ENCODE measurements around the gene FAM193B.
"Not testable (repeated sequence)": the region's sequence is repeated elsewhere in the genome, so short reads cannot be mapped to it uniquely, and the experiment has no call there.

FAM193B gene

DNA sequence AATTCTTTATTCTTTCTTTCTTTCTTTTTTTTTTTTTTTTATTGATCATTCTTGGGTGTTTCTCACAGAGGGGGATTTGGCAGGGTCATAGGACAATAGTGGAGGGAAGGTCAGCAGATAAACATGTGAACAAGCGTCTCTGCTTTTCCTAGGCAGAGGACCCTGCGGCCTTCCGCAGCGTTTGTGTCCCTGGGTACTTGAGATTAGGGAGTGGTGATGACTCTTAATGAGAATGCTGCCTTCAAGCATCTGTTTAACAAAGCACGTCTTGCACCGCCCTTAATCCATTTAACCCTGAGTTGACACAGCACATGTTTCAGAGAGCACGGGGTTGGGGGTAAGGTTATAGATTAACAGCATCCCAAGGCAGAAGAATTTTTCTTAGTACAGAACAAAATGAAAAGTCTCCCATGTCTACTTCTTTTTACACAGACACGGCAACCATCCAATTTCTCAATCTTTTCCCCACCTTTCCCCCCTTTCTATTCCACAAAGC is 5.1 kb upstream of the FAM193B start:
- CTCF ChIA-PET; H3K27ac ChIP-seq (ENCODE audit: insufficient read depth in 1 of 2, low read depth in 1 of 2, low read length in 2 of 2, poor library complexity in 1 of 2, severe bottlenecking in 2 of 2); POLR2A ChIA-PET; H3K4me3 ChIP-seq (ENCODE audit: control insufficient read depth in 1 of 7, extremely low read depth in 1 of 7, insufficient read depth in 4 of 7, low read depth in 2 of 7, low read length in 6 of 7); DNase-seq; H3K9me3 ChIP-seq (ENCODE audit: control extremely low read depth in 1 of 5, control insufficient read depth in 4 of 5, insufficient read depth in 2 of 5, low read depth in 1 of 5, low read length in 4 of 5); H3K36me3 ChIP-seq (ENCODE audit: control insufficient read depth in 4 of 4, insufficient read depth in 4 of 4, low read length in 3 of 4); H3K27me3 ChIP-seq (replicated peaks in 2 of 5; ENCODE audit: control insufficient read depth in 4 of 5, insufficient read depth in 5 of 5, low read length in 4 of 5): not testable (repeated sequence)
- WGBS (ENCODE audit: insufficient coverage) = 95% methylated on average over 5 of the region's 8 CpGs
- peaks cover 4 to 16% (median 13%) of the 10 kb centered on the region in 4 experiments for H3K4me1 ChIP-seq (ENCODE audit: control extremely low read depth in 1 of 4, control insufficient read depth in 4 of 4, insufficient read depth in 4 of 4, low read length in 3 of 4)

DNA sequence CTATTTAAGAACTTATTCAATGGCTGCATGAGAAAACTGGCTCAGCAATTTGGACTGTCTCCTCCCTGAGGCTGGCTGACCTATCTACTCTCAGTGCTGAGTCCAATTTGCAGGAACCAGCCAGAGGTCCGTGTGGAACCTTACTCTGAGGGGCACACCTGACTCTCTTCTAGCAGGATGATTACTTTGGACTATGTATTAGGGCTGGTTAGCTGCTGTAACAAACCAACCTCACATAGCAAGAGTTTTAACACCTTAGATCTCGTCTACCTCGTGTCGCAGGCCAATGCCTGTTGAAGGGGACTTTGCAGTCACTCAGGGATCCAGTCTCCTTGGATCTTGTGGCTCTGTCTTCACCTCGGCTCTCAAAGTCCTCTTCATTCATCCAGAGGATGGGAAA is 3.4 kb upstream of the FAM193B start:
- no peak for DNase-seq
- WGBS (ENCODE audit: insufficient coverage) = 96% methylated on average over 4 of the region's 5 CpGs
- Histone ChIP-seq H3K36me3 (ENCODE audit: control insufficient read depth in 4 of 4, insufficient read depth in 4 of 4, low read length in 3 of 4) (no peaks in the 10 kb centered on the region), H3K9me3 (ENCODE audit: control extremely low read depth in 1 of 5, control insufficient read depth in 4 of 5, insufficient read depth in 2 of 5, low read depth in 1 of 5, low read length in 4 of 5) (peaks cover 0 to 5% (median 0%) of the 10 kb centered on the region in 5 experiments), H3K27me3 (replicated peaks in 2 of 5; ENCODE audit: control insufficient read depth in 4 of 5, insufficient read depth in 5 of 5, low read length in 4 of 5) (no peaks in the 10 kb centered on the region), H3K4me3 (ENCODE audit: control insufficient read depth in 1 of 7, extremely low read depth in 1 of 7, insufficient read depth in 4 of 7, low read depth in 2 of 7, low read length in 6 of 7) (no peak overlapping the region), H3K27ac (ENCODE audit: insufficient read depth in 1 of 2, low read depth in 1 of 2, low read length in 2 of 2, poor library complexity in 1 of 2, severe bottlenecking in 2 of 2) (no peak overlapping the region), H3K4me1 (ENCODE audit: control extremely low read depth in 1 of 4, control insufficient read depth in 4 of 4, insufficient read depth in 4 of 4, low read length in 3 of 4) (peaks cover 4 to 26% (median 22%) of the 10 kb centered on the region in 4 experiments)
- POLR2A ChIA-PET = no interaction called here
- CTCF ChIA-PET = no interaction called here

DNA sequence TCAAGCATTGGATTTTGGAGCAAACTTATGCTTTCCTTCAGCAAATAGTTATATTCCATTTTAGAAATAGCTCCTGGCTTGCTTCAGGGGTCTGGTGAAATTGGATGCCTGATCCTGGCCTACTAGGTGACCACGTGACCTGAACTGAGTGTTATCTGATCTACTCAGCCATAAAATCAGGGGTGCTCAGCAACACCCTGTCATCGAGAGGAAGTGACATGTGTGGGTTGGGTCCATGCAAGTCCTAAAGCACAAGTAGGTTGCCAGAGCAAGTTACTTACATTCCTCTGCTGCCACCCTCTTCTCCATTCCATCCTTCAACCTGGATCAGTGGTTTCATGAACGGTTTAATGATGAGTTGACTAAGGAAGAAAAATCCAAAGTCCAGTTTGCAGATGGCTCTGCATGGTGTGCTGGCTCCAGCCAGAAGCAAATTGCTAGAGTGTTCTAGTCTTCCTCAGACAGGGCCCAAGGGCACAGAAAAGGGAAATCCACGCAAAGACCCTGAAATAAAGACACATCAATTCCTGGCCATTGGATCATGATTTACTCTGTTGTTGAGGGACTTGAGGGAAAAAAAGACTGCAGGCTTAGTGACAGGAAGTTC is 2.8 kb upstream of the FAM193B start:
- Histone ChIP-seq H3K4me1 (ENCODE audit: control extremely low read depth in 1 of 4, control insufficient read depth in 4 of 4, insufficient read depth in 4 of 4, low read length in 3 of 4) (peaks cover 4 to 30% (median 24%) of the 10 kb centered on the region in 4 experiments), H3K9me3 (ENCODE audit: control extremely low read depth in 1 of 5, control insufficient read depth in 4 of 5, insufficient read depth in 2 of 5, low read depth in 1 of 5, low read length in 4 of 5) (peaks cover 0 to 2% (median 0%) of the 10 kb centered on the region in 5 experiments), H3K4me3 (ENCODE audit: control insufficient read depth in 1 of 7, extremely low read depth in 1 of 7, insufficient read depth in 4 of 7, low read depth in 2 of 7, low read length in 6 of 7) (no peak overlapping the region), H3K27me3 (replicated peaks in 2 of 5; ENCODE audit: control insufficient read depth in 4 of 5, insufficient read depth in 5 of 5, low read length in 4 of 5) (no peaks in the 10 kb centered on the region), H3K27ac (ENCODE audit: insufficient read depth in 1 of 2, low read depth in 1 of 2, low read length in 2 of 2, poor library complexity in 1 of 2, severe bottlenecking in 2 of 2) (no peak overlapping the region), H3K36me3 (ENCODE audit: control insufficient read depth in 4 of 4, insufficient read depth in 4 of 4, low read length in 3 of 4) (peaks cover 0 to 5% (median 0%) of the 10 kb centered on the region in 4 experiments)
- WGBS (ENCODE audit: insufficient coverage) = 52% methylated on average over 2 of the region's 4 CpGs
- peak; percentile 43 to 83 (median 70) for DNase-seq
- CTCF ChIA-PET = interaction anchor here (1.2 kb wide), 1 partner anchor 20 kb away, joined by 3 read pairs; no protein-coding TSS in a partner anchor
- POLR2A ChIA-PET = interaction anchor here (0.7 kb wide), 1 partner anchor 1133 kb away, joined by 3 read pairs; no protein-coding TSS in a partner anchor

DNA sequence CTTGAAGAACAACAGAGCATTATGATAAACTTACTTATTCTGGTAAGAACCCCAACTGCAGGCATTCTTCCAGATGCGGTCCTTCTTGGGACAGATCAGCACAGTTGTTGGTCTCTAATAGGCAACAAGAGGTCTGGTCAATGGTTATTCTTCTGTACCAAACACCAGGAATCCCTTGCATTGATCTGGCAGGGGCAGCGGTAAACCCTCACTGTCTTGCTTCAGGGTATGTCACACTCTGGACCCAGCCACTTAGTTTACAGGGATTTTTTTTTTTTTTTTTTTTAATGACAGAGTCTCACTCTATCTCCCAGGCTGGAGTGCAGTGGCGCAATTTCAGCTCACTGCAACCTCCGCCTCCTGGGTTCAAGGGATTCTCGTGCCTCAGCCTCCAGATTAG is 1.3 kb upstream of the FAM193B start:
- H3K27ac ChIP-seq (ENCODE audit: insufficient read depth in 1 of 2, low read depth in 1 of 2, low read length in 2 of 2, poor library complexity in 1 of 2, severe bottlenecking in 2 of 2) = no peak overlapping the region
- peaks cover 0 to 17% (median 4%) of the 10 kb centered on the region in 4 experiments for H3K36me3 ChIP-seq (ENCODE audit: control insufficient read depth in 4 of 4, insufficient read depth in 4 of 4, low read length in 3 of 4)
- WGBS (ENCODE audit: insufficient coverage) = 100% methylated on average over 1 of the region's 5 CpGs
- H3K27me3 ChIP-seq (replicated peaks in 2 of 5; ENCODE audit: control insufficient read depth in 4 of 5, insufficient read depth in 5 of 5, low read length in 4 of 5) = no peaks in the 10 kb centered on the region
- peaks cover 4 to 30% (median 24%) of the 10 kb centered on the region in 4 experiments for H3K4me1 ChIP-seq (ENCODE audit: control extremely low read depth in 1 of 4, control insufficient read depth in 4 of 4, insufficient read depth in 4 of 4, low read length in 3 of 4)
- H3K9me3 ChIP-seq (ENCODE audit: control extremely low read depth in 1 of 5, control insufficient read depth in 4 of 5, insufficient read depth in 2 of 5, low read depth in 1 of 5, low read length in 4 of 5) = no peaks in the 10 kb centered on the region
- H3K4me3 ChIP-seq (ENCODE audit: control insufficient read depth in 1 of 7, extremely low read depth in 1 of 7, insufficient read depth in 4 of 7, low read depth in 2 of 7, low read length in 6 of 7) = no peak overlapping the region
- ChIA-PET CTCF (interaction anchor here (1.0 to 1.2 kb wide), 2 partner anchors 9 to 18 kb away, joined by 3 read pairs; no protein-coding TSS in a partner anchor), POLR2A (no interaction called here)
- DNase-seq = no peak

DNA sequence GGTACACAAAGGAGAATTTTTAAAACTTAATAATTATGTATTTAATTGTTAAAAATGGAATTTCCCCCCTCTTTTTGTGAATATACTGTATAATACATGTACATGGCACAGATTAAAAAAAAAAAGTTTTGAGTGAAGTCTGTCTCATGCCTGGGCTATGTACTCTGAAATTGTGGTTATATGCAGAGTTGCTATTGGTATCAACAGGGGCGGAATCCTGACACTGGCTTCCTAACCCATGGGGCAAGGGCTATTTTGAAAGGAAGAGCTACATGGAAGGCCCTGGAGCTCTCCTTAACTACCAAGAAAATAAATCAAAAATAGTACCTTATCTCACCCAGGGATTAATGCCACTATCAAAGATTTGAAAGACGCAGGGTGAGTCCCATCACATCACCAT is 865 bp upstream of the FAM193B start:
- WGBS (ENCODE audit: insufficient coverage) = 100% methylated on average over 1 of the region's 2 CpGs
- H3K4me3 ChIP-seq (ENCODE audit: control insufficient read depth in 1 of 7, extremely low read depth in 1 of 7, insufficient read depth in 4 of 7, low read depth in 2 of 7, low read length in 6 of 7) = peak overlapping the region in 2 of 7 experiments; percentile 87 to 91
- POLR2A ChIA-PET = no interaction called here
- CTCF ChIA-PET = interaction anchor here (1.0 kb wide), 1 partner anchor 9 kb away, joined by 3 read pairs; no protein-coding TSS in a partner anchor
- no peaks in the 10 kb centered on the region for H3K9me3 ChIP-seq (ENCODE audit: control extremely low read depth in 1 of 5, control insufficient read depth in 4 of 5, insufficient read depth in 2 of 5, low read depth in 1 of 5, low read length in 4 of 5)
- H3K27ac ChIP-seq (ENCODE audit: insufficient read depth in 1 of 2, low read depth in 1 of 2, low read length in 2 of 2, poor library complexity in 1 of 2, severe bottlenecking in 2 of 2) = no peak overlapping the region
- H3K4me1 ChIP-seq (ENCODE audit: control extremely low read depth in 1 of 4, control insufficient read depth in 4 of 4, insufficient read depth in 4 of 4, low read length in 3 of 4) = peaks cover 4 to 30% (median 24%) of the 10 kb centered on the region in 4 experiments
- H3K36me3 ChIP-seq (ENCODE audit: control insufficient read depth in 4 of 4, insufficient read depth in 4 of 4, low read length in 3 of 4) = peaks cover 0 to 20% (median 6%) of the 10 kb centered on the region in 4 experiments
- no peak for DNase-seq
- no peaks in the 10 kb centered on the region for H3K27me3 ChIP-seq (replicated peaks in 2 of 5; ENCODE audit: control insufficient read depth in 4 of 5, insufficient read depth in 5 of 5, low read length in 4 of 5)

DNA sequence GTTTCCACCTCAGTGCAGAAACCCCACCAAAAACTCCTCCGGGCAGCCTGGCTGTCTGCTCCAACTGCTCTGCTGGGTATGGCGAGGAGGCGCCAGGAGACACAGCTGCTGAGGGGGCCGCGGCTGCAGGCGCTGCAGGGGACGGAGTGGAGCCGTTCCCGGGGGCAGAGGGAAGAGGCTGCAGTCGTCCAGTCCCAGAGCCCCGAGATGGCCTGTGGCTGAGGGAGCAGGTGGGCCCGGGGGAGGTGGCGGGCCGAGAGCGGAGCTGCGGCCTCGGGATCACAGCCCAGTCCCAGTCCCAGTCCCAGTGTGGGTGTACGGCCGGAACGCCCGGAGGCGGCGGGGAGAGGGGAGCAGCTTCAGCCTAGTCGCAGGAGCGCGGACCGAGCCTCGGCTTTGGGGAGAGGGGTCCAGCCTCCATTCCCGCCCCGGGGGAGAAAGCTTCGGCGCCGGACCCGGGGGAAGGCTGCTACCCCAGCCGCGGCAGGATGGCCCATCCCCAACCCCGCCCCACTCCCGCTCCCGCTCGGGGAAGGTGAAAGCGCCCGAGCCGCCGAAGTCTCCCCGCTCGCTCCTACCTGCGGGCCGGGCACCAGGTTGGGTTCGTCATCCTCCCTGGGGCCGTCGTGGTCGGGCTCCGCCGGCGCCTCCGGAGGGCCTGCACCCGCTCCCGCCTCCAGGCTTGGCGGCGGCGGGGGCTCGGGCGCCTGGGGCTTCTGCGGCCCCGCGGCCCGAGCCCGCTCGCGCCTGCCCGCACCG is 513 bp downstream of the FAM193B start:
- WGBS (ENCODE audit: insufficient coverage) = 0% methylated on average over 51 of the region's 72 CpGs
- H3K27ac ChIP-seq (ENCODE audit: insufficient read depth in 1 of 2, low read depth in 1 of 2, low read length in 2 of 2, poor library complexity in 1 of 2, severe bottlenecking in 2 of 2) = peak overlapping the region in 1 of 2 experiments; percentile 68
- H3K36me3 ChIP-seq (ENCODE audit: control insufficient read depth in 4 of 4, insufficient read depth in 4 of 4, low read length in 3 of 4) = peaks cover 2 to 22% (median 8%) of the 10 kb centered on the region in 4 experiments
- peak in 2 of 3 donors; percentile 5 to 14 for DNase-seq
- no peaks in the 10 kb centered on the region for H3K27me3 ChIP-seq (replicated peaks in 2 of 5; ENCODE audit: control insufficient read depth in 4 of 5, insufficient read depth in 5 of 5, low read length in 4 of 5)
- H3K9me3 ChIP-seq (ENCODE audit: control extremely low read depth in 1 of 5, control insufficient read depth in 4 of 5, insufficient read depth in 2 of 5, low read depth in 1 of 5, low read length in 4 of 5) = no peaks in the 10 kb centered on the region
- peaks cover 4 to 30% (median 24%) of the 10 kb centered on the region in 4 experiments for H3K4me1 ChIP-seq (ENCODE audit: control extremely low read depth in 1 of 4, control insufficient read depth in 4 of 4, insufficient read depth in 4 of 4, low read length in 3 of 4)
- CTCF ChIA-PET = interaction anchor here (1.1 kb wide), 2 partner anchors 15 to 53 kb away, joined by 3 read pairs; no protein-coding TSS in a partner anchor
- POLR2A ChIA-PET = no interaction called here
- H3K4me3 ChIP-seq (ENCODE audit: control insufficient read depth in 1 of 7, extremely low read depth in 1 of 7, insufficient read depth in 4 of 7, low read depth in 2 of 7, low read length in 6 of 7) = peak overlapping the region; percentile 73 to 91 (median 85)
